Measurements from ENCODE around the gene RDH11.

GRCh38 chr14:67675219-67675582, 20.4 kb downstream of the RDH11 start:
- TF ChIP-seq CTCF (IDR thresholded peaks at IDR 0.05) (no peak), POLR2A (IDR thresholded peaks at IDR 0.05) (no peak)
